HL-60 (cell line): Measurements from ENCODE around the gene MAGI2.

Source experiments
- CTCF ChIP-seq: IDR thresholded peaks from one replicate; pipeline ENCODE4 v1.5.1; 2011; ENCODE audit warnings: low read length, control low read depth, inconsistent platforms; ENCODE audit not compliant: insufficient read depth
- GABPA ChIP-seq: IDR thresholded peaks from 2 replicates; pipeline ENCODE4 v1.6.1; 2012; ENCODE audit warnings: low read depth
- POLR2AphosphoS5 ChIP-seq: IDR thresholded peaks from 2 replicates; pipeline ENCODE4 v1.6.1; 2012; ENCODE audit warnings: low read depth
- REST ChIP-seq: IDR thresholded peaks from 2 replicates; pipeline ENCODE4 v1.6.1; 2012; ENCODE audit warnings: low read depth; ENCODE audit not compliant: insufficient replicate concordance
- SPI1 ChIP-seq: IDR thresholded peaks from 2 replicates; pipeline ENCODE4 v1.6.1; 2012; ENCODE audit warnings: low read depth, mild to moderate bottlenecking, borderline replicate concordance

GRCh38 chr7:78002715-78003114 is 1450.8 kb downstream of the MAGI2 start:
- no peak for TF ChIP-seq CTCF
- no peak for TF ChIP-seq GABPA
- no peak for TF ChIP-seq SPI1
- TF ChIP-seq POLR2AphosphoS5 = no peak
- no peak for TF ChIP-seq REST
